K562 (cell line): ENCODE data around the gene PLAC8L1. TPM values are rescaled to one million over a fixed set of nuclear protein-coding genes. Genes with fewer than 3 reads are reported as not detected.

Experiments used
- ATAC-seq: fragments of 200-7000 bp; cut with Tn5 transposase; 3 replicates; pipeline ENCODE4 v1.9.1; 2020; ENCODE audit warnings: moderate library complexity
- BruUV-seq: library from RNA; stranded (reverse); fragments of 400-500 nt; replicated peaks from 2 replicates; lab custom pipeline; 2021; lab: Mats Ljungman, UMichigan
- CTCF ChIA-PET: fragments of 300-600 bp; formaldehyde crosslinking; extraction: SDS; loops from one replicate; lab custom pipeline; 2021; ENCODE audit warnings: low intra/inter-chr PET ratio; lab: Yijun Ruan, JAX
- POLR2A ChIA-PET: fragments of 300-600, 350-650 bp; sonication (Branson Sonifier 250); formaldehyde crosslinking; extraction: SDS; loops from one replicate; lab custom pipeline; 2021; ENCODE audit warnings: antibody characterized with exemption, inconsistent platforms; lab: Yijun Ruan, JAX
- DNase-seq, 4 experiments: peaks; one replicate each; pipeline versions ENCODE4 v3.0.0 to v3.0.0-alpha.2; 2011 to 2018; ENCODE audit warnings: low spot score in 3 of 4, mixed read lengths in 3 of 4; ENCODE audit errors: extremely low read depth in 1 of 4
- FAIRE-seq: peaks from 2 replicates; lab custom pipeline; 2011; peaks lifted over from hg19 to GRCh38; lab: Jason Lieb, UNC
- H2AFZ ChIP-seq: 2 replicates; pipeline ENCODE4 v1.6.0; 2011; ENCODE audit warnings: low read depth, low read length, control low read depth, inconsistent platforms
- H3K27ac ChIP-seq: fragments of 200-600 bp; 3 replicates; pipeline ENCODE4 v1.8.0; 2011; ENCODE audit warnings: low read depth, mild to moderate bottlenecking, control low read depth, inconsistent platforms, low read length, moderate library complexity, mixed read lengths; ENCODE audit errors: extremely low read depth
- H3K27me3 ChIP-seq, 2 experiments: fragments of 300-600 bp in 1 of 2; 2 replicates in 1 of 2; 3 replicates in 1 of 2; pipeline versions ENCODE4 v1.6.0 to v1.8.0; 2011; ENCODE audit warnings: inconsistent platforms in 2 of 2, low read length in 2 of 2, mild to moderate bottlenecking in 1 of 2, mixed read lengths in 1 of 2, moderate library complexity in 1 of 2; ENCODE audit not compliant: control insufficient read depth in 2 of 2, insufficient read depth in 2 of 2
- H3K36me3 ChIP-seq: fragments of 300-600 bp; 3 replicates; pipeline ENCODE4 v1.8.0; 2011; ENCODE audit warnings: mild to moderate bottlenecking, low read length, inconsistent platforms; ENCODE audit not compliant: control insufficient read depth, insufficient read depth
- H3K4me1 ChIP-seq, 2 experiments: fragments of 200-600 bp in 1 of 2; replicated peaks in 1 of 2; 2 replicates in 1 of 2; 3 replicates in 1 of 2; pipeline versions ENCODE4 v1.5.1 to v1.8.0; 2011; ENCODE audit warnings: inconsistent platforms in 2 of 2, low read length in 2 of 2, mild to moderate bottlenecking in 1 of 2, mixed read lengths in 1 of 2, moderate library complexity in 1 of 2; ENCODE audit not compliant: control insufficient read depth in 2 of 2, insufficient read depth in 2 of 2
- H3K4me2 ChIP-seq: 2 replicates; pipeline ENCODE4 v1.6.1; 2011; ENCODE audit warnings: low read length, control low read depth, inconsistent platforms, mixed read lengths; ENCODE audit not compliant: insufficient read depth
- H3K4me3 ChIP-seq: fragments of 200-600 bp; sonication (generic), shearing (Covaris generic); 2 replicates; pipeline ENCODE4 v1.5.1; 2016; ENCODE audit warnings: control low read depth, inconsistent platforms
- H3K79me2 ChIP-seq: fragments of 200-600 bp; 3 replicates; pipeline ENCODE4 v1.8.0; 2011; ENCODE audit warnings: low read length, inconsistent platforms; ENCODE audit not compliant: control insufficient read depth, insufficient read depth
- H3K9ac ChIP-seq, 2 experiments: 2 replicates each; pipeline versions ENCODE4 v1.6.0 to v1.6.1; 2011; ENCODE audit warnings: low read depth in 2 of 2, low read length in 2 of 2, control low read depth in 1 of 2, inconsistent platforms in 1 of 2, mild to moderate bottlenecking in 1 of 2, mixed read lengths in 1 of 2; ENCODE audit not compliant: insufficient read depth in 1 of 2
- H3K9me1 ChIP-seq: one replicate; pipeline ENCODE4 v1.6.0; 2011; ENCODE audit warnings: inconsistent platforms, mild to moderate bottlenecking, low read length, moderate library complexity; ENCODE audit not compliant: control insufficient read depth, insufficient read depth
- H3K9me3 ChIP-seq: replicated peaks from 2 replicates; pipeline ENCODE4 v1.5.1; 2011; ENCODE audit warnings: low read depth, low read length, inconsistent platforms; ENCODE audit not compliant: control insufficient read depth, insufficient read depth
- H4K20me1 ChIP-seq: replicated peaks from 2 replicates; pipeline ENCODE4 v1.6.1; 2011; ENCODE audit warnings: low read length, inconsistent platforms, mixed read lengths; ENCODE audit not compliant: control insufficient read depth, insufficient read depth
- KDM1A ChIP-seq, 2 experiments: fragments of 450-650 bp; IDR thresholded peaks; 2 replicates each; pipeline ENCODE4 v1.6.1; 2016; ENCODE audit warnings: mild to moderate bottlenecking in 2 of 2
- SP2 ChIP-seq: IDR thresholded peaks from 2 replicates; pipeline ENCODE4 v1.6.1; 2011; ENCODE audit warnings: mild to moderate bottlenecking, low read depth, low read length, moderate library complexity; ENCODE audit not compliant: poor library complexity, severe bottlenecking; ENCODE audit errors: extremely low read depth
- WGBS: fragments of 100-300 bp; shearing (Covaris generic); methylation state at CpG from one replicate; pipeline ENCODE4 v1.1.6; 2016; ENCODE audit warnings: low coverage, mixed read lengths; ENCODE audit not compliant: insufficient coverage; ENCODE audit errors: missing lambda C conversion rate; 5-methylcytosine and 5-hydroxymethylcytosine counted together
- in situ Hi-C: fragments of 300-500 bp; cut with MboI; formaldehyde crosslinking; loops from 4 replicates; pipeline ENCODE4 v1.15.0; 2018; ENCODE audit warnings: inconsistent platforms, mixed read lengths
- intact Hi-C: fragments of 100-400 bp; cut with micrococcal nuclease; formaldehyde crosslinking; loops from 2 replicates; pipeline ENCODE4 v1.14.2; 2022
- polyA plus RNA-seq, 8 experiments: library from polyadenylated mRNA; depleted of rRNA in 4 of 8; stranded (reverse) in 5 of 8; unstranded in 3 of 8; fragments of >200 nt; fragmentation: Nextera tagmentation in 2 of 8; fragmentation: Illumina TruSeq in 1 of 8; extraction: Ambion mirVana in 2 of 8; extraction: Trizol in 1 of 8; gene quantifications; 2 replicates each; pipeline versions ENCODE4 v1.2.1 to v1.2.3, GENCODE V29; 2011 to 2014; ENCODE audit warnings: inconsistent platforms in 1 of 8, missing spikeins in 1 of 8
- total RNA-seq, 7 experiments: library from RNA; depleted of rRNA in 6 of 7; stranded (reverse); fragments of >200 nt in 6 of 7; fragmentation: Illumina TruSeq in 2 of 7; extraction: Trizol in 2 of 7; gene quantifications; 2 replicates each; pipeline versions ENCODE4 v1.2.1 to v1.2.3, GENCODE V29; 2011 to 2021; ENCODE audit warnings: low replicate concordance in 1 of 7
- TF ChIP-seq, protein P1 (sequence below), 3 experiments: fragments of 200-800 bp in 1 of 3; sonication (Bioruptor generic) in 1 of 3; sonication (generic) in 1 of 3; formaldehyde crosslinking in 1 of 3; IDR thresholded peaks; 2 replicates each; pipeline versions ENCODE4 v1.6.1 to v1.8.0; 2016 to 2022; ENCODE audit warnings: mild to moderate bottlenecking in 2 of 3, missing compliant biosample characterization in 2 of 3, missing genetic modification characterization in 2 of 3, missing genetic modification reagents in 1 of 3

The PLAC8L1 gene
- total and polyA plus RNA-seq, 9 of the 15 experiments (the other 6 are each of a cell fraction or from before 2014, with no cell fraction given), result 0.10 to 0.43 (median 0.26) TPM; not detected in 3

DNA sequence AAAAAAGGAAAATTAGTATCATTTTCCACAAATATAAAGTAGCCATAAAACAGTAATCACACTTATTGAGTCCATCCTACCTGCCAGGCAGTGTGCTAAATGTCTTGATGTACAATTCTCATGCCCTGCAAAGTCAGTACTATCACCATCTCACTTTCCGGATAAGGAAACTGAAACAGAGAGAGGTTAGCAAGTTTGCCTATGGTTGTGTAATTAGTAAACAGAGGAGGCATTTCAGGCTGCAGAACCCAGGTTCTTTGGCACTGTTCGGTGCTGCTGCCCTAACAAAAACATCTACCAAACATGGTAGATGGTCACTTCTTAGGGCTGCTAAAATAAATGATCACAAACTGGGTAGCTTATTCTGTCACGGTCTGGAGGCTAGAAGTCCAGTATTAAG, 22.6 kb downstream of the PLAC8L1 start:
- H3K4me3 ChIP-seq, result no peak overlapping the region

DNA sequence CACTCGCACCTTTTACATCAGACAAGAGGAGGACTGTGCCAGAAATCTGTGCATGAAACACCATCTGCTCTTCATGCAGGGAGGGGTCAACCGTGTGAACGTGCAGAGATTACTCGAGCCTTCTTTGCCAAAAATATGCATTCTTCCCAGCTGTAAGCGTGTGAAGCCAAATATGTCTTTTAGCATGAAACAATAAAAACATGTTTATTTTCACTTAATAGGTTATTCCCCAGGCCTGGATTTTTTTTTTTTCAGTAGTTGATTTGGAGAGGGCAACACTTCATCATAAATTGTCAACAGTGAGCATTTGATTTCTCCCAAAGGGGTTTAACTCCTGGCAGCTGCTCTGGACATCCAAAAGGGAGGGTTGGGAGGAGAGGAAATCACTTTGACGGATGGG, 23.8 kb downstream of the PLAC8L1 start:
- Histone ChIP-seq H4K20me1 (no peaks in the 10 kb centered on the region), H3K4me2 (no peak overlapping the region), H3K79me2 (no peaks in the 10 kb centered on the region), H2AFZ (no peak overlapping the region), H3K4me1 (no peaks in the 10 kb centered on the region), H3K9ac (no peak overlapping the region), H3K27me3 (peaks cover 14 to 35% of the 10 kb centered on the region in 2 experiments; a peak in 4 of 5 replicates), H3K9me1 (no peaks in the 10 kb centered on the region), H3K4me3 (no peak overlapping the region), H3K27ac (no peak overlapping the region), H3K9me3 (no peaks in the 10 kb centered on the region), H3K36me3 (no peaks in the 10 kb centered on the region)
- TF ChIP-seq KDM1A (IDR thresholded peaks at IDR 0.05) (0 out of 4 replicates have a peak, but pooled peaks of 1 of the 2 experiments have one; percentile 8), SP2 (no peak)
- no peak for FAIRE-seq
- no TSS peak for BruUV-seq
- ChIA-PET POLR2A (no interaction called here), CTCF (no interaction called here)
- in situ Hi-C loops, result no loop called here
- intact Hi-C loops, result no loop called here
- WGBS, result 4% methylated on average over 6 of the region's 6 CpGs
- no peak for DNase-seq
- no peak for ATAC-seq

More for the DNA sequence above, 22.6 kb downstream of the PLAC8L1 start:
- H3K4me1 ChIP-seq, result no peaks in the 10 kb centered on the region
- no peak overlapping the region for H3K27ac ChIP-seq
- peaks cover 14 to 34% of the 10 kb centered on the region in 2 experiments; a peak in 4 of 5 replicates for H3K27me3 ChIP-seq
- intact Hi-C loops, result no loop called here
- H3K4me2 ChIP-seq, result no peak overlapping the region
- TF ChIP-seq, protein P1, sequence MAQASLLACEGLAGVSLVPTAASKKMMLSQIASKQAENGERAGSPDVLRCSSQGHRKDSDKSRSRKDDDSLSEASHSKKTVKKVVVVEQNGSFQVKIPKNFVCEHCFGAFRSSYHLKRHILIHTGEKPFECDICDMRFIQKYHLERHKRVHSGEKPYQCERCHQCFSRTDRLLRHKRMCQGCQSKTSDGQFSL (CRISPR knock-in tag; IDR thresholded peaks at IDR 0.05), result no peak
- TF ChIP-seq, protein P1 (tag; IDR thresholded peaks at IDR 0.05), result no peak
- CTCF ChIA-PET, result no interaction called here
- DNase-seq (no peak), ATAC-seq (no peak), FAIRE-seq (no peak)
- H2AFZ ChIP-seq, result no peak overlapping the region
- 9% methylated on average over 3 of the region's 3 CpGs for WGBS
- no peak overlapping the region for H3K9ac ChIP-seq
- no peaks in the 10 kb centered on the region for H3K36me3 ChIP-seq
- no peaks in the 10 kb centered on the region for H3K9me1 ChIP-seq
- no peaks in the 10 kb centered on the region for H3K9me3 ChIP-seq
- no peaks in the 10 kb centered on the region for H4K20me1 ChIP-seq
- BruUV-seq, result no TSS peak
- POLR2A ChIA-PET, result interaction anchor here (1.3 kb wide), 1 partner anchor 9 kb away, joined by 3 read pairs; no protein-coding TSS in a partner anchor
- H3K79me2 ChIP-seq, result no peaks in the 10 kb centered on the region
- in situ Hi-C loops, result no loop called here
